GM18951 (cell line): ENCODE measurements around the gene PLS1.

Experiments
- POLR2A ChIP-seq: IDR thresholded peaks from 4 replicates; pipeline ENCODE4 v1.6.1; 2011; ENCODE audit warnings: mild to moderate bottlenecking; ENCODE audit not compliant: insufficient read length, insufficient read depth; ENCODE audit errors: extremely low read depth
- in situ Hi-C: fragments of 300-500 bp; cut with MboI; formaldehyde crosslinking; loops from one replicate; pipeline ENCODE4 v1.12.0; 2022; ENCODE audit warnings: low sequenced_read_pairs, mixed read lengths, inconsistent platforms; ENCODE audit not compliant: unreplicated experiment

Gene PLS1

DNA sequence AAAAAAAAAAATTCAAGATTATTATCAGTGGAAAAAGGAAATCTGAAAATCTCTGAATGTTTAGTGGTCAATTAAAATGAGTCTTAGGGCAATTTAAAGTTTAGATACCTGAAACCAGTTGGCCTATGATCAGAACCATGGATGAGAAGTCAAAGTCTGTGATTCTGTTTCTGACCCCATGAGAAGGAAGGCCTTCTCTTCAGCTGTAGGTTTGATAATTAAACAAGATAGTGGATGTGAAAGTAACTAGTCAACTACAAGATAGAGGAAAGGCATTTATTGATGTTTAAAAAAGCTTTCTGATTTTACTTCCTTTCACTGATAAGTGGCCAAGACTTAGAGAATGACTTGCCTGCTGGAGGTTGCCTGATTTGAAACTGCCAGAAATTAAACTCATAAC lies 8.7 kb downstream of the PLS1 start:
- no peak for TF ChIP-seq POLR2A
- in situ Hi-C loops, result no loop called here

DNA sequence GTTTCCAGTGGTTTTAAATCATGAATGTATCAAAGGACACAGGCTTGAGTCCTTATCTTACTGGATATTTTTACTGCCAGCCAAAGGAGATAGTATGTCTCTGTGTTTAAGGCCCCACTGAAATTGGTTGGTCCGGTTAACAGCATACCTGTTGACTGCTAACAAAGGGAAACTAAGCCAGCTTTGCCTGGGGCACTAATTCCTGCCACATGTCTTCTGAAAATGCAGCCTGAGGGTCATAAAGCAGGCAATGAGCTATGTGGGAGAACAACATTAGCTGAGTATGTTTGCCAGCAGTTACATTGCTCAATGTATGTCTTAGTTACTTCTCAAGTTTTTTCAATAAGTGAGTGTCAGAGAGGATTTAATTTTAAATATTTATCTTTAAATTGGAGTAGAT lies 12.4 kb downstream of the PLS1 start:
- in situ Hi-C loops, result no loop called here
- TF ChIP-seq POLR2A, result no peak

DNA sequence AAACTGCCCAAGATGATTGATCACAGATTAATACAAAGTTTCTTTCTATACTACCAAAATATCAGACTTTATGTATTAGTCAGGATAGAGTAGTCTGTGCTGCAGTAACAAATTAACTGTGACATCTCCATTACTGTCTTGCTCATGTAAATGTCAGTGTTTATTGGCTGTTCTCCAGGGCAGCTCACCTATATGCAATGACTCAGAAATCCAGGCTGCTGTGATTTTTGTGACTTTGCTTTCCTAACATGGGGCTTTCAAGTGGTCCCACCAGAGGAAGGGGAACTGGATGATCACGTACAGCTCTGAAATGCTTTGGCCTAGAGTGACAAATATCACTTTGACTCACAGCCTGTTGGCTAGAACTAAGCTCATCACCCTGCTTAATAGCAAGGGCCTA lies 12.9 kb downstream of the PLS1 start:
- in situ Hi-C loops, result no loop called here
- no peak for TF ChIP-seq POLR2A

DNA sequence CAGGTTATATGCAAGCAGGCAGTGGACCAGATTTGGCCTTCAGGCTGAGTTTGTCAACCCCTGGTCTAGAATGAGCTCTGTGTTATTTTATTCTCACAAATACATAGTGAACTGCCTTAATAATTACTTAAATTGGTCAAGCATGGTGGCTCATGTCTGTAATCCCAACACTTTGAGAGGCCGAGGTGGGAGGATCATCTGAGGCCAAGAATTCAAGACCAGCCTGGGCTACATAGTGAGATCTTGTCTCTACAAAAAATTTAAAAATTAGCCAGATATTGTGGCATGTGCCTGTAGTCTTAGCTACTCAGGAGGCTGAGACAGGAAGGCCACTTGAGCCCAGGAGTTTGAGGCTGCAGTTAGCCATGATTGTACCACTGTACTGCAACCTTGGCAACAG lies 15.0 kb downstream of the PLS1 start:
- in situ Hi-C loops, result no loop called here
- TF ChIP-seq POLR2A, result no peak

- TF ChIP-seq POLR2A, result no peak
- in situ Hi-C loops, result no loop called here
Measured at GRCh38 chr3:142613491-142613890, 17.3 kb downstream of the PLS1 start.

- no peak for TF ChIP-seq POLR2A
- in situ Hi-C loops, result no loop called here
Measured at GRCh38 chr3:142614059-142614626, 17.9 kb downstream of the PLS1 start.

DNA sequence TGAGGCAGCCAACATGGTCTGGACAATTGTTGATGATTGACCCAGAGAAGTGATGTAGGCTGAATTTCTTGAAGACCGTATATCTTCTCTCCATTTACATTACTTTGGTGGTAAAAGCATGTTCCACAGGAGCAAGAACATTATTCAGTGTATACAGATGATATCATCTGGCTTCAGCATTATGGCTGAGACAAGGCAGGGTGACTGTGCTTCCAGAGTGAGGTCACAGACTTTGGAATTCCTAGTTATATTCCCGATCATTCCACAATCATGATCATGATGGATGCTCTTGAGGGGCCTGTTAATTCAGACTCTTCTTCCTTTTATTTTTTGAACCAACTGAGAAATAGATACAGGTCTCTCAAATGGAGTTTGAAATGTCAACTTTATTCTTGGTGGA lies 19.0 kb downstream of the PLS1 start:
- TF ChIP-seq POLR2A, result no peak
- in situ Hi-C loops, result no loop called here

DNA sequence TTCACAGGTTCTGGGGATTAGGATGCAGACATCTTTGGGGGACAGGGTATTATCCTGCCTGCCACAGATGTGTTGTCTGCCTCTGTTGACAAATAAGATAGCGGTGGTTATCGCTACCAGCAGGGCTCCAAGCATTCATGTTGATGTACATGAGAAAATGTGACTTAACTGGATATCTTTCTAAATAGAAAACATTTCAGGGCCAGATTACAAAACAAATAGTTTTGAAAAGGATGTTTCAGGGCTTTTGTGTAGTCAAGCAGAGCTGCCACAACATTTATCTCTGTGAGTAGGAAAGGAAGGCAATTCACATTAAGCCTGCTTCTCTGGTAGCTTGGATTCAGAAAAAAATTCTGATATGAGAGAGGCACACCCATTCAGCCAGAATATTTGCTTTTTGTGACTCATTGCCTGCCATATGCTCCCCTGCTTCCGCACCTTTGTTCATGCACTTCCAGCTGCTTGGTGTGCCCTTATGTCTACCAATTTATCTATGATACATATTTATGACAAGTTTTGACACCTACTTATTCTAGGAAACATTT lies 22.8 kb downstream of the PLS1 start:
- in situ Hi-C loops, result no loop called here
- no peak for TF ChIP-seq POLR2A

DNA sequence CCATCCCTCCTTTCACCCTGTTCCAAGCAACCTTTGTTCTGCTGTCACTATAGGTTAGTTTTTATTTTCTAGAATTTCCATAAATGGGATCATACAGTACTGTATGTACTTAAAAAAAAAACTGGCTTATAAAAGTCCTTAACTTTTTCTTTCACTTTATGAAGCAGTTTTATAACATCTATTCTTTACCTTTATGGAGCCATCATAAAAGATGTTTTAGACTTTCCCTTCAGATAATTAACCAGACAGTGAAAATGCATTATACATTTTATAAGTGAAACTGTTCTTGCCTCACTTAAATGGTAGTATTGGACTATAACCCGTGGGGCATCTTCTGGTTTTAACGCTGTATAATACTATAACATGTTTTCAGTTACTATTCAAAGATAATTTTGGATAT lies 26.2 kb downstream of the PLS1 start:
- in situ Hi-C loops, result no loop called here
- no peak for TF ChIP-seq POLR2A

DNA sequence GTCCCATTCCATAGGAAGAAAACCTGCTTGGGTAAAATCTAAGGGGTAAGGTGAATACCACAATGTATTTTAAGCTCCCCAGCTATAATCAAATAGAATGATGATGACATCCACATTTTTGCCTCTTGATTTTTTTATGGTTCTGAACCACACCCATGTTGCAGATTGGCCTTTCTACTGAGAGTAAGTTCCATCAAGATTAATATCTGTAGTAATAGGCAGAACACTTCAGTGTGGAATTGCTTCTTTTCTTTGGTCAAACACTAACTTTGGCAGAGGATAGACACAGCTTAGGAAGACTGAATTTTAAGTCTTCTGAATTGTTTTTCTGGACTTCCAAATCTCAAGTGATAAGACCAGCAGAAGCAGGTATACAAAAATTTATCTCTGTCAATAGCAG lies 27.0 kb downstream of the PLS1 start:
- TF ChIP-seq POLR2A, result no peak
- in situ Hi-C loops, result no loop called here

GRCh38 chr3:142624341-142625152 lies 28.4 kb downstream of the PLS1 start:
- in situ Hi-C loops, result no loop called here
- no peak for TF ChIP-seq POLR2A

- in situ Hi-C loops, result no loop called here
- no peak for TF ChIP-seq POLR2A
Measured at GRCh38 chr3:142625153-142625440, 28.9 kb downstream of the PLS1 start.

DNA sequence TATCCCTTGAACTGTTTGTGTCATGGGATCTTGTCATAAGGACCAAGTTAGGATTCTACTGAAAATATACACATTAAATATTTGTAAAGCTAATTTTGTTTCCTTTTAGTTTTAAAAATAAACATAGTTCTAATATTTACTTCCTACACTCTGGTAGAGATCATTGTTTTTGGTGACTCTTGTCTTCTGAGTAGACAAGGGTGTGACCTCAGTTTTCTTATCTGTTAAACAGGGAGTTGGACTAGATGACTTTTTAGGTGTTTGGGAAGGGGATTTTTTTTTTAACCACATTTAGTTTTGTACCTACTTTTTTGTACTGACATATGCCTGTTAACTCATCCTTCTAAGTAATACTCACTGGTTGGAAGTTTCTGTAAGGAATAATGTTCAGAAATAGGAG lies 30.8 kb downstream of the PLS1 start:
- in situ Hi-C loops, result no loop called here
- TF ChIP-seq POLR2A, result no peak

DNA sequence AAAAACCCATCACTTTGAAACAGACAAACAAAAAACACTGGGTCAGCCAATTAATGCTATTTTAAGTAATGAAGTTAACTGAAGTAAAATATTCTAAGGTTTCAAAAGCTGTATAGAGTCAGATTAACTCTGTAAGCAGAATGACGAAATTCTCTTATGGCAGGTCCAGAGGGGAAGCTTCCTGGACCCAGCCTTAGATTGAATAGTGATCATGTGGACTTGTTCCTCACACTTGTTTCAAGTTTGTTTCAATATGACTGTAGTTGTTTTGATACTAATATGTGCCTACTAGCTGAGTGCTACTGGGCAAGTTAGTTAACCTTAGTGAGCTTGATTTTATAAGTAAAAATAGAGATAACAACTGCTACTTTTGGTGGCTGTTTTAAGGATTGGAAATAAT lies 32.6 kb downstream of the PLS1 start:
- in situ Hi-C loops, result no loop called here
- no peak for TF ChIP-seq POLR2A
